Measurements from ENCODE around the gene GAN.

- no peak for TF ChIP-seq CTCF (IDR thresholded peaks at IDR 0.05; ENCODE audit: low read length)
- no peak for TF ChIP-seq EZH2 (optimal IDR thresholded peaks at IDR 0.05; ENCODE audit: low read depth, low read length)
These were observed 120.3 kb downstream of the GAN start for GRCh38 chr16:81435103-81435502.

Data from MM.1S (cell line).